ENCODE measurements around the gene RAP1GDS1.

Gene RAP1GDS1

DNA sequence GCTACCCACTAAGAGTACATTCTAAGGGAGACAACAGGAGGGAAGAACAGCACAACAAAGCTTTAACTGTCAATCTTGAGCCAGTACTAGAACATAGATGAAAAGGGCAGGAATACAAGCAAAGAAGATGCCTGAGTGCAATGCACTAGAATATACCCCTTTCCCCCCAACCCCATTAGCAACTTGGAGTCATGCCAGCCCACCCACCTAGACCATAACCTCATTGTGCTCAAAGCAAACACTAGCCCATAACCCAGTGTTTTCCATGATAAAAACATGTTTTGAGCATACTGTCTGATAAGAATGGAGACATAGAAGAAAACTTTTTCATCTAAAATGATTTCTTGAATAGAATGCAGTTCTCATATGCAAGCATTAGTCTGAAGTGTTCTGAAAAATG is 183.2 kb downstream of the RAP1GDS1 start:
- TF ChIP-seq SNAI2 (CRISPR knock-in tag; IDR thresholded peaks at IDR 0.05) = no peak
- TF ChIP-seq ZNF70 (CRISPR knock-in tag; IDR thresholded peaks at IDR 0.05) = no peak
- no peak for TF ChIP-seq OSR1 (CRISPR knock-in tag; IDR thresholded peaks at IDR 0.05)
- TF ChIP-seq RARB (CRISPR knock-in tag; IDR thresholded peaks at IDR 0.05) = no peak
- TF ChIP-seq PPARA (CRISPR knock-in tag; IDR thresholded peaks at IDR 0.05; ENCODE audit: borderline replicate concordance) = no peak
- no peak for TF ChIP-seq ZC3H10 (CRISPR knock-in tag; IDR thresholded peaks at IDR 0.05)
- no peak for TF ChIP-seq BACH2 (CRISPR knock-in tag; IDR thresholded peaks at IDR 0.05; ENCODE audit: borderline replicate concordance)
- TF ChIP-seq, protein P1, sequence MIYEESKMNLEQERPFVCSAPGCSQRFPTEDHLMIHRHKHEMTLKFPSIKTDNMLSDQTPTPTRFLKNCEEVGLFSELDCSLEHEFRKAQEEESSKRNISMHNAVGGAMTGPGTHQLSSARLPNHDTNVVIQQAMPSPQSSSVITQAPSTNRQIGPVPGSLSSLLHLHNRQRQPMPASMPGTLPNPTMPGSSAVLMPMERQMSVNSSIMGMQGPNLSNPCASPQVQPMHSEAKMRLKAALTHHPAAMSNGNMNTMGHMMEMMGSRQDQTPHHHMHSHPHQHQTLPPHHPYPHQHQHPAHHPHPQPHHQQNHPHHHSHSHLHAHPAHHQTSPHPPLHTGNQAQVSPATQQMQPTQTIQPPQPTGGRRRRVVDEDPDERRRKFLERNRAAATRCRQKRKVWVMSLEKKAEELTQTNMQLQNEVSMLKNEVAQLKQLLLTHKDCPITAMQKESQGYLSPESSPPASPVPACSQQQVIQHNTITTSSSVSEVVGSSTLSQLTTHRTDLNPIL (CRISPR knock-in tag; IDR thresholded peaks at IDR 0.05; ENCODE audit: low read depth) = no peak
- TF ChIP-seq ZFP3 (CRISPR knock-in tag; IDR thresholded peaks at IDR 0.05) = no peak
- no peak for TF ChIP-seq ZNF565 (CRISPR knock-in tag; conservative IDR thresholded peaks at IDR 0.05; ENCODE audit: low read depth)
- TF ChIP-seq ARNTL (CRISPR knock-in tag; IDR thresholded peaks at IDR 0.05; ENCODE audit: borderline replicate concordance, low read depth) = no peak
- no peak for TF ChIP-seq CSDC2 (CRISPR knock-in tag; IDR thresholded peaks at IDR 0.05)
- no peak for TF ChIP-seq ESRRG (CRISPR knock-in tag; IDR thresholded peaks at IDR 0.05)
- no peak for TF ChIP-seq GLIS3 (CRISPR knock-in tag; IDR thresholded peaks at IDR 0.05)
- TF ChIP-seq TCF4 (CRISPR knock-in tag; IDR thresholded peaks at IDR 0.05; ENCODE audit: borderline replicate concordance) = no peak
- no peak for TF ChIP-seq ZNF8 (CRISPR knock-in tag; IDR thresholded peaks at IDR 0.05)
- TF ChIP-seq, protein P2, sequence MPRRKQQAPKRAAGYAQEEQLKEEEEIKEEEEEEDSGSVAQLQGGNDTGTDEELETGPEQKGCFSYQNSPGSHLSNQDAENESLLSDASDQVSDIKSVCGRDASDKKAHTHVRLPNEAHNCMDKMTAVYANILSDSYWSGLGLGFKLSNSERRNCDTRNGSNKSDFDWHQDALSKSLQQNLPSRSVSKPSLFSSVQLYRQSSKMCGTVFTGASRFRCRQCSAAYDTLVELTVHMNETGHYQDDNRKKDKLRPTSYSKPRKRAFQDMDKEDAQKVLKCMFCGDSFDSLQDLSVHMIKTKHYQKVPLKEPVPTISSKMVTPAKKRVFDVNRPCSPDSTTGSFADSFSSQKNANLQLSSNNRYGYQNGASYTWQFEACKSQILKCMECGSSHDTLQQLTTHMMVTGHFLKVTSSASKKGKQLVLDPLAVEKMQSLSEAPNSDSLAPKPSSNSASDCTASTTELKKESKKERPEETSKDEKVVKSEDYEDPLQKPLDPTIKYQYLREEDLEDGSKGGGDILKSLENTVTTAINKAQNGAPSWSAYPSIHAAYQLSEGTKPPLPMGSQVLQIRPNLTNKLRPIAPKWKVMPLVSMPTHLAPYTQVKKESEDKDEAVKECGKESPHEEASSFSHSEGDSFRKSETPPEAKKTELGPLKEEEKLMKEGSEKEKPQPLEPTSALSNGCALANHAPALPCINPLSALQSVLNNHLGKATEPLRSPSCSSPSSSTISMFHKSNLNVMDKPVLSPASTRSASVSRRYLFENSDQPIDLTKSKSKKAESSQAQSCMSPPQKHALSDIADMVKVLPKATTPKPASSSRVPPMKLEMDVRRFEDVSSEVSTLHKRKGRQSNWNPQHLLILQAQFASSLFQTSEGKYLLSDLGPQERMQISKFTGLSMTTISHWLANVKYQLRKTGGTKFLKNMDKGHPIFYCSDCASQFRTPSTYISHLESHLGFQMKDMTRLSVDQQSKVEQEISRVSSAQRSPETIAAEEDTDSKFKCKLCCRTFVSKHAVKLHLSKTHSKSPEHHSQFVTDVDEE (CRISPR knock-in tag; IDR thresholded peaks at IDR 0.05) = no peak
- TF ChIP-seq, protein P3, sequence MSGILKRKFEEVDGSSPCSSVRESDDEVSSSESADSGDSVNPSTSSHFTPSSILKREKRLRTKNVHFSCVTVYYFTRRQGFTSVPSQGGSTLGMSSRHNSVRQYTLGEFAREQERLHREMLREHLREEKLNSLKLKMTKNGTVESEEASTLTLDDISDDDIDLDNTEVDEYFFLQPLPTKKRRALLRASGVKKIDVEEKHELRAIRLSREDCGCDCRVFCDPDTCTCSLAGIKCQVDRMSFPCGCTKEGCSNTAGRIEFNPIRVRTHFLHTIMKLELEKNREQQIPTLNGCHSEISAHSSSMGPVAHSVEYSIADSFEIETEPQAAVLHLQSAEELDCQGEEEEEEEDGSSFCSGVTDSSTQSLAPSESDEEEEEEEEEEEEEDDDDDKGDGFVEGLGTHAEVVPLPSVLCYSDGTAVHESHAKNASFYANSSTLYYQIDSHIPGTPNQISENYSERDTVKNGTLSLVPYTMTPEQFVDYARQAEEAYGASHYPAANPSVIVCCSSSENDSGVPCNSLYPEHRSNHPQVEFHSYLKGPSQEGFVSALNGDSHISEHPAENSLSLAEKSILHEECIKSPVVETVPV (CRISPR knock-in tag; IDR thresholded peaks at IDR 0.05) = no peak
- TF ChIP-seq, protein P4, sequence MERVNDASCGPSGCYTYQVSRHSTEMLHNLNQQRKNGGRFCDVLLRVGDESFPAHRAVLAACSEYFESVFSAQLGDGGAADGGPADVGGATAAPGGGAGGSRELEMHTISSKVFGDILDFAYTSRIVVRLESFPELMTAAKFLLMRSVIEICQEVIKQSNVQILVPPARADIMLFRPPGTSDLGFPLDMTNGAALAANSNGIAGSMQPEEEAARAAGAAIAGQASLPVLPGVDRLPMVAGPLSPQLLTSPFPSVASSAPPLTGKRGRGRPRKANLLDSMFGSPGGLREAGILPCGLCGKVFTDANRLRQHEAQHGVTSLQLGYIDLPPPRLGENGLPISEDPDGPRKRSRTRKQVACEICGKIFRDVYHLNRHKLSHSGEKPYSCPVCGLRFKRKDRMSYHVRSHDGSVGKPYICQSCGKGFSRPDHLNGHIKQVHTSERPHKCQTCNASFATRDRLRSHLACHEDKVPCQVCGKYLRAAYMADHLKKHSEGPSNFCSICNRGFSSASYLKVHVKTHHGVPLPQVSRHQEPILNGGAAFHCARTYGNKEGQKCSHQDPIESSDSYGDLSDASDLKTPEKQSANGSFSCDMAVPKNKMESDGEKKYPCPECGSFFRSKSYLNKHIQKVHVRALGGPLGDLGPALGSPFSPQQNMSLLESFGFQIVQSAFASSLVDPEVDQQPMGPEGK (CRISPR knock-in tag; IDR thresholded peaks at IDR 0.05; ENCODE audit: borderline replicate concordance) = no peak
- no peak for ATAC-seq

DNA sequence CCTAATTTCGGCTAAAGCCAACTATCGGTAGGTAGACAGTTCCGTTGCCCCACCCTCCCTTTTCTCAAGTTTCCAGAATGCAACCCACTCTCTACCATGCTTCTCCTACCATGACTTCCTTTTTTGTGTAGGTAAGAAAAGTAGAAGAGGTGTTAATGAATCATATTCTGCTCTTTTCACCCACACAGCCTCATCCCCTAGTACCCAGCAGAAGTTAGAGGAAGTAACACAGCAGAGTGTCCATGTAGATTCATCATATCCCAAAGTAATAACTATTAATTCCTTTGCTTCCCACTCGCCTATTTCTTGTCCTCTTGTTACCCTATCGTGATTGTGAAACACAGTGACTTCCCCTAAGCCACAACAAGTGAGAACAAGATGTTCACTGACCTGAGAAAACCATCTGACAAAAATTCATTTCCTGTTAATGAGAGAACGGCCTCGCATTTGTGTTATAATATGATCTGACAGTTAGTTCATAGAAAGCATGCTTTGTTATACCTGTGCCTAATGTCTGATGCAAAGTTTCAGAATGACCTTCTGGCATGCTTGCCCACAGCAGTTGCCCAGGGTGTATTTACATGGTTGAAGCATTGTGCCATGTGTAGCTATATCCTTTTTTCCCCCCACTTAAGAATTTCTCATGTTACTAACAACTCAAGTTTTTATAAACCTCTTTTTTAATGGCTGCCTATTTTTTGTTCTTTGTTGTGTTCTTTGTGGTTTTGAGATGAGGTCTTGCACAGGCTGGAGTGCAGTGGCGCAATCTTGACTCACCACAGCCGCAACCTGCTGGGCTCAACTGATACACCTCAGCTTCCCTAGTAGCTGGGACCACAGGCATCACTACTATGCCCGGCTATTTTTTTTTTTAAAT is 185.6 kb downstream of the RAP1GDS1 start:
- TF ChIP-seq, protein P2 (CRISPR knock-in tag; IDR thresholded peaks at IDR 0.05) = no peak
- no peak for TF ChIP-seq ZFP30 (CRISPR knock-in tag; IDR thresholded peaks at IDR 0.05)
- TF ChIP-seq, protein P1 (CRISPR knock-in tag; IDR thresholded peaks at IDR 0.05; ENCODE audit: low read depth) = no peak
- TF ChIP-seq TOX (CRISPR knock-in tag; IDR thresholded peaks at IDR 0.05; ENCODE audit: borderline replicate concordance) = no peak
- no peak for ATAC-seq

Data from SK-N-SH treated with all-trans-retinoic acid at 6 μM for 48 hours (cell line).